Right atrium auricular region (tissue), 2 donors: ENCODE data around the gene DGCR6L. TPM values are rescaled to one million over a fixed set of nuclear protein-coding genes. Genes with fewer than 3 reads are reported as not detected.
"Not testable (repeated sequence)": the region's sequence is repeated elsewhere in the genome, so short reads cannot be mapped to it uniquely, and the experiment has no call there.

Source experiments
- DNase-seq: peaks from one replicate; pipeline ENCODE4 v3.0.0-alpha.2; 2019; ENCODE audit warnings: low spot score
- H3K27ac ChIP-seq, 2 donors: fragments of 200-600 bp; sonication (generic); 1 replicate in 1 of 2; 2 replicates in 1 of 2; pipeline ENCODE4 v1.5.1; 2016 to 2019
- H3K27me3 ChIP-seq, 2 donors: fragments of 200-600 bp; sonication (generic); one replicate each; pipeline versions ENCODE4 v1.5.1 to v1.6.0; 2017 to 2019
- H3K36me3 ChIP-seq: fragments of 200-600 bp; sonication (generic); one replicate; pipeline ENCODE4 v1.5.1; 2016
- H3K4me1 ChIP-seq, 2 donors: fragments of 200-600 bp; sonication (generic); one replicate each; pipeline versions ENCODE4 v1.5.1 to v1.6.0; 2017 to 2019
- H3K4me3 ChIP-seq, 2 donors: fragments of 200-600 bp; sonication (generic); 1 replicate in 1 of 2; 2 replicates in 1 of 2; pipeline ENCODE4 v1.5.1; 2017 to 2019; ENCODE audit warnings: mild to moderate bottlenecking in 1 of 2, moderate library complexity in 1 of 2
- H3K9me3 ChIP-seq, 2 donors: fragments of 200-600 bp; sonication (generic); one replicate each; pipeline ENCODE4 v1.5.1; 2019
- CTCF ChIP-seq, 2 donors: fragments of 200-600 bp; sonication (generic); IDR thresholded peaks; one replicate each; pipeline ENCODE4 v1.5.1; 2019; ENCODE audit warnings: antibody characterized with exemption in 2 of 2
- total RNA-seq, 2 donors: library from RNA; depleted of rRNA; stranded (reverse); fragments of >200 nt; gene quantifications; one replicate each; pipeline ENCODE4 v1.1.0, GENCODE V29; 2016

Gene DGCR6L
- total RNA-seq, 2 donors from 2014 or later: 60.4 to 64.3 TPM

GRCh38 chr22:20307448-20308447, 12.1 kb downstream of the DGCR6L start:
- H3K9me3 ChIP-seq, H3K4me1 ChIP-seq, H3K27me3 ChIP-seq, H3K27ac ChIP-seq, DNase-seq, H3K4me3 ChIP-seq, H3K36me3 ChIP-seq: not testable (repeated sequence)

GRCh38 chr22:20306646-20307447, 13.0 kb downstream of the DGCR6L start:
- H3K9me3 ChIP-seq, DNase-seq: not testable (repeated sequence)

GRCh38 chr22:20305894-20306645, 13.8 kb downstream of the DGCR6L start:
- H3K36me3 ChIP-seq: no peaks in the 10 kb centered on the region
- H3K27ac ChIP-seq: no peak overlapping the region
- no peaks in the 10 kb centered on the region for H3K4me1 ChIP-seq
- no peaks in the 10 kb centered on the region for H3K9me3 ChIP-seq
- no peak for TF ChIP-seq CTCF (IDR thresholded peaks at IDR 0.05)
- H3K27me3 ChIP-seq: no peaks in the 10 kb centered on the region
- DNase-seq: no peak
- H3K4me3 ChIP-seq: no peak overlapping the region

More at GRCh38 chr22:20306646-20307447, 13.0 kb downstream of the DGCR6L start:
- not testable (repeated sequence) for H3K4me3 ChIP-seq, H3K36me3 ChIP-seq, H3K27ac ChIP-seq, H3K4me1 ChIP-seq, H3K27me3 ChIP-seq

- H3K9me3 ChIP-seq, H3K4me1 ChIP-seq, H3K4me3 ChIP-seq, DNase-seq, H3K36me3 ChIP-seq, H3K27me3 ChIP-seq, H3K27ac ChIP-seq: not testable (repeated sequence)
Observed at GRCh38 chr22:20305230-20305893, 14.5 kb downstream of the DGCR6L start.

- no peak for DNase-seq
Observed at GRCh38 chr22:20304646-20305045, 15.2 kb downstream of the DGCR6L start.

GRCh38 chr22:20303229-20303534, 16.7 kb downstream of the DGCR6L start:
- not testable (repeated sequence) for H3K27ac ChIP-seq, H3K9me3 ChIP-seq, DNase-seq, H3K27me3 ChIP-seq, H3K4me3 ChIP-seq, H3K36me3 ChIP-seq
- H3K4me1 ChIP-seq: peaks cover 0 to 19% of the 10 kb centered on the region in 2 donors

More at GRCh38 chr22:20304646-20305045, 15.2 kb downstream of the DGCR6L start:
- H3K27me3 ChIP-seq: no peaks in the 10 kb centered on the region
- H3K27ac ChIP-seq: no peak overlapping the region
- H3K4me3 ChIP-seq: no peak overlapping the region
- TF ChIP-seq CTCF (IDR thresholded peaks at IDR 0.05): no peak
- H3K9me3 ChIP-seq: no peaks in the 10 kb centered on the region
- H3K36me3 ChIP-seq: no peaks in the 10 kb centered on the region
- peaks cover 0 to 7% of the 10 kb centered on the region in 2 donors for H3K4me1 ChIP-seq

GRCh38 chr22:20302438-20303228, 17.2 kb downstream of the DGCR6L start:
- peaks cover 0 to 19% of the 10 kb centered on the region in 2 donors for H3K4me1 ChIP-seq
- H3K4me3 ChIP-seq: no peak overlapping the region
- no peak for DNase-seq
- no peak for TF ChIP-seq CTCF (IDR thresholded peaks at IDR 0.05)
- no peaks in the 10 kb centered on the region for H3K27me3 ChIP-seq
- no peaks in the 10 kb centered on the region for H3K36me3 ChIP-seq
- no peaks in the 10 kb centered on the region for H3K9me3 ChIP-seq
- no peak overlapping the region for H3K27ac ChIP-seq
